ENCODE measurements around the gene CD164.

- TF ChIP-seq CTCF (conservative IDR thresholded peaks at IDR 0.05; ENCODE audit: low read depth, low read length) (no peak), MAZ (IDR thresholded peaks at IDR 0.05; ENCODE audit: borderline replicate concordance, low read depth, low read length) (no peak), POLR2A (IDR thresholded peaks at IDR 0.05; ENCODE audit: low read depth, low read length) (no peak), RAD21 (IDR thresholded peaks at IDR 0.05; ENCODE audit: low read length) (no peak), MAFK (IDR thresholded peaks at IDR 0.05; ENCODE audit: low read depth, low read length) (no peak)
These were observed 26.0 kb downstream of the CD164 start for GRCh38 chr6:109356237-109356636.
